Measurements from ENCODE around the gene ARHGEF6.

GRCh38 chrX:136794080-136794479 is 13.3 kb upstream of the ARHGEF6 start:
- no peak for TF ChIP-seq ZNF138 (CRISPR knock-in tag; conservative IDR thresholded peaks at IDR 0.05)
- TF ChIP-seq KAT7 (CRISPR knock-in tag; IDR thresholded peaks at IDR 0.05; ENCODE audit: borderline replicate concordance) = no peak
- TF ChIP-seq CTCF (IDR thresholded peaks at IDR 0.05) = no peak
- TF ChIP-seq ZNF317 (CRISPR knock-in tag; IDR thresholded peaks at IDR 0.05; ENCODE audit: borderline replicate concordance, low read depth) = no peak
- TF ChIP-seq MAX (CRISPR knock-in tag; IDR thresholded peaks at IDR 0.05) = no peak
- no peak for TF ChIP-seq PRDM15 (CRISPR knock-in tag; IDR thresholded peaks at IDR 0.05)
- no peak for TF ChIP-seq HMGXB4 (CRISPR knock-in tag; IDR thresholded peaks at IDR 0.05)
- TF ChIP-seq SP1 (CRISPR knock-in tag; conservative IDR thresholded peaks at IDR 0.05) = no peak

All from WTC11 (cell line).